K562 (cell line): ENCODE results near the gene G6PC1. TPM values are rescaled to one million over a fixed set of nuclear protein-coding genes. Genes with fewer than 3 reads are reported as not detected.

Source experiments
- ATAC-seq: fragments of 200-7000 bp; cut with Tn5 transposase; 3 replicates; pipeline ENCODE4 v1.9.1; 2020; ENCODE audit warnings: moderate library complexity
- BruUV-seq: library from RNA; stranded (reverse); fragments of 400-500 nt; replicated peaks from 2 replicates; lab custom pipeline; 2021; lab: Mats Ljungman, UMichigan
- CTCF ChIA-PET: fragments of 300-600 bp; formaldehyde crosslinking; extraction: SDS; loops from one replicate; lab custom pipeline; 2021; ENCODE audit warnings: low intra/inter-chr PET ratio; lab: Yijun Ruan, JAX
- POLR2A ChIA-PET: fragments of 300-600, 350-650 bp; sonication (Branson Sonifier 250); formaldehyde crosslinking; extraction: SDS; loops from one replicate; lab custom pipeline; 2021; ENCODE audit warnings: antibody characterized with exemption, inconsistent platforms; lab: Yijun Ruan, JAX
- DNase-seq, 4 experiments: peaks; one replicate each; pipeline versions ENCODE4 v3.0.0 to v3.0.0-alpha.2; 2011 to 2018; ENCODE audit warnings: low spot score in 3 of 4, mixed read lengths in 3 of 4; ENCODE audit errors: extremely low read depth in 1 of 4
- FAIRE-seq: peaks from 2 replicates; lab custom pipeline; 2011; peaks lifted over from hg19 to GRCh38; lab: Jason Lieb, UNC
- H2AFZ ChIP-seq: 2 replicates; pipeline ENCODE4 v1.6.0; 2011; ENCODE audit warnings: low read depth, low read length, control low read depth, inconsistent platforms
- H3K27ac ChIP-seq: fragments of 200-600 bp; 3 replicates; pipeline ENCODE4 v1.8.0; 2011; ENCODE audit warnings: low read depth, mild to moderate bottlenecking, control low read depth, inconsistent platforms, low read length, moderate library complexity, mixed read lengths; ENCODE audit errors: extremely low read depth
- H3K27me3 ChIP-seq, 2 experiments: fragments of 300-600 bp in 1 of 2; 2 replicates in 1 of 2; 3 replicates in 1 of 2; pipeline versions ENCODE4 v1.6.0 to v1.8.0; 2011; ENCODE audit warnings: inconsistent platforms in 2 of 2, low read length in 2 of 2, mild to moderate bottlenecking in 1 of 2, mixed read lengths in 1 of 2, moderate library complexity in 1 of 2; ENCODE audit not compliant: control insufficient read depth in 2 of 2, insufficient read depth in 2 of 2
- H3K36me3 ChIP-seq: fragments of 300-600 bp; 3 replicates; pipeline ENCODE4 v1.8.0; 2011; ENCODE audit warnings: mild to moderate bottlenecking, low read length, inconsistent platforms; ENCODE audit not compliant: control insufficient read depth, insufficient read depth
- H3K4me1 ChIP-seq, 2 experiments: fragments of 200-600 bp in 1 of 2; replicated peaks in 1 of 2; 2 replicates in 1 of 2; 3 replicates in 1 of 2; pipeline versions ENCODE4 v1.5.1 to v1.8.0; 2011; ENCODE audit warnings: inconsistent platforms in 2 of 2, low read length in 2 of 2, mild to moderate bottlenecking in 1 of 2, mixed read lengths in 1 of 2, moderate library complexity in 1 of 2; ENCODE audit not compliant: control insufficient read depth in 2 of 2, insufficient read depth in 2 of 2
- H3K4me2 ChIP-seq: 2 replicates; pipeline ENCODE4 v1.6.1; 2011; ENCODE audit warnings: low read length, control low read depth, inconsistent platforms, mixed read lengths; ENCODE audit not compliant: insufficient read depth
- H3K4me3 ChIP-seq: fragments of 200-600 bp; sonication (generic), shearing (Covaris generic); 2 replicates; pipeline ENCODE4 v1.5.1; 2016; ENCODE audit warnings: control low read depth, inconsistent platforms
- H3K79me2 ChIP-seq: fragments of 200-600 bp; 3 replicates; pipeline ENCODE4 v1.8.0; 2011; ENCODE audit warnings: low read length, inconsistent platforms; ENCODE audit not compliant: control insufficient read depth, insufficient read depth
- H3K9ac ChIP-seq, 2 experiments: 2 replicates each; pipeline versions ENCODE4 v1.6.0 to v1.6.1; 2011; ENCODE audit warnings: low read depth in 2 of 2, low read length in 2 of 2, control low read depth in 1 of 2, inconsistent platforms in 1 of 2, mild to moderate bottlenecking in 1 of 2, mixed read lengths in 1 of 2; ENCODE audit not compliant: insufficient read depth in 1 of 2
- H3K9me1 ChIP-seq: one replicate; pipeline ENCODE4 v1.6.0; 2011; ENCODE audit warnings: inconsistent platforms, mild to moderate bottlenecking, low read length, moderate library complexity; ENCODE audit not compliant: control insufficient read depth, insufficient read depth
- H3K9me3 ChIP-seq: replicated peaks from 2 replicates; pipeline ENCODE4 v1.5.1; 2011; ENCODE audit warnings: low read depth, low read length, inconsistent platforms; ENCODE audit not compliant: control insufficient read depth, insufficient read depth
- H4K20me1 ChIP-seq: replicated peaks from 2 replicates; pipeline ENCODE4 v1.6.1; 2011; ENCODE audit warnings: low read length, inconsistent platforms, mixed read lengths; ENCODE audit not compliant: control insufficient read depth, insufficient read depth
- ASH1L ChIP-seq: fragments of 450-650 bp; IDR thresholded peaks from 2 replicates; pipeline ENCODE4 v1.6.1; 2018; ENCODE audit warnings: borderline replicate concordance, mild to moderate bottlenecking, low read depth; ENCODE audit not compliant: partially characterized antibody
- KLF10 ChIP-seq: fragments of 250-450 bp; sonication (Bioruptor Pico); IDR thresholded peaks from 2 replicates; pipeline ENCODE4 v1.6.1; 2021; ENCODE audit warnings: matching md5 sums
- MXI1 ChIP-seq: IDR thresholded peaks from 2 replicates; pipeline ENCODE4 v1.6.1; 2011; ENCODE audit warnings: low read depth, mild to moderate bottlenecking, improper control_type of control experiment, low read length
- NR3C1 ChIP-seq: sonication (generic); formaldehyde crosslinking; IDR thresholded peaks from 2 replicates; pipeline ENCODE4 v1.8.1; 2022; ENCODE audit warnings: missing genetic modification reagents
- PHTF2 ChIP-seq: fragments of 250-450 bp; sonication (Bioruptor Pico); IDR thresholded peaks from 2 replicates; pipeline ENCODE4 v1.5.0; 2021; ENCODE audit warnings: mild to moderate bottlenecking
- RUNX1 ChIP-seq: sonication (generic); IDR thresholded peaks from 2 replicates; pipeline ENCODE4 v1.6.1; 2016; ENCODE audit warnings: antibody characterized with exemption, low read depth
- TAF15 ChIP-seq: fragments of 200-400 bp; formaldehyde crosslinking; IDR thresholded peaks from 2 replicates; pipeline ENCODE4 v1.6.1; 2017; ENCODE audit warnings: mild to moderate bottlenecking, low read depth, low read length, moderate library complexity
- TAL1 ChIP-seq: fragments of 450-650 bp; IDR thresholded peaks from 2 replicates; pipeline ENCODE4 v1.6.1; 2016; ENCODE audit warnings: mild to moderate bottlenecking
- TCF7L2 ChIP-seq: fragments of 150-350 bp; IDR thresholded peaks from 2 replicates; pipeline ENCODE4 v1.6.1; 2016; ENCODE audit warnings: low read depth, mild to moderate bottlenecking, low read length, moderate library complexity
- ZNF561 ChIP-seq: fragments of 450-650 bp; formaldehyde crosslinking; conservative IDR thresholded peaks from 2 replicates; pipeline ENCODE4 v1.4.0; 2020; ENCODE audit warnings: mild to moderate bottlenecking, moderate library complexity
- WGBS: fragments of 100-300 bp; shearing (Covaris generic); methylation state at CpG from one replicate; pipeline ENCODE4 v1.1.6; 2016; ENCODE audit warnings: low coverage, mixed read lengths; ENCODE audit not compliant: insufficient coverage; ENCODE audit errors: missing lambda C conversion rate; 5-methylcytosine and 5-hydroxymethylcytosine counted together
- in situ Hi-C: fragments of 300-500 bp; cut with MboI; formaldehyde crosslinking; loops from 4 replicates; pipeline ENCODE4 v1.15.0; 2018; ENCODE audit warnings: inconsistent platforms, mixed read lengths
- intact Hi-C: fragments of 100-400 bp; cut with micrococcal nuclease; formaldehyde crosslinking; loops from 2 replicates; pipeline ENCODE4 v1.14.2; 2022
- polyA plus RNA-seq, 8 experiments: library from polyadenylated mRNA; depleted of rRNA in 4 of 8; stranded (reverse) in 5 of 8; unstranded in 3 of 8; fragments of >200 nt; fragmentation: Nextera tagmentation in 2 of 8; fragmentation: Illumina TruSeq in 1 of 8; extraction: Ambion mirVana in 2 of 8; extraction: Trizol in 1 of 8; gene quantifications; 2 replicates each; pipeline versions ENCODE4 v1.2.1 to v1.2.3, GENCODE V29; 2011 to 2014; ENCODE audit warnings: inconsistent platforms in 1 of 8, missing spikeins in 1 of 8
- total RNA-seq, 7 experiments: library from RNA; depleted of rRNA in 6 of 7; stranded (reverse); fragments of >200 nt in 6 of 7; fragmentation: Illumina TruSeq in 2 of 7; extraction: Trizol in 2 of 7; gene quantifications; 2 replicates each; pipeline versions ENCODE4 v1.2.1 to v1.2.3, GENCODE V29; 2011 to 2021; ENCODE audit warnings: low replicate concordance in 1 of 7

The G6PC1 gene
- total and polyA plus RNA-seq, 9 of the 15 experiments (the other 6 are each of a cell fraction or from before 2014, with no cell fraction given) = not detected

- no peak overlapping the region for H3K4me3 ChIP-seq
- DNase-seq (no peak), FAIRE-seq (no peak), ATAC-seq (peak; percentile 60)
- WGBS = 23% methylated on average over 5 of the region's 6 CpGs
- POLR2A ChIA-PET = interaction anchor here (0.6 to 1.0 kb wide), 2 partner anchors 39 to 75 kb away, joined by 3 read pairs; partner anchors contain the start of genes CNTD1 and COA3
- no peaks in the 10 kb centered on the region for H3K79me2 ChIP-seq
- in situ Hi-C loops = no loop called here
- no peak for TF ChIP-seq TAF15
- no peak for TF ChIP-seq PHTF2 (CRISPR knock-in tag)
- TF ChIP-seq MXI1 = no peak
- no peak for TF ChIP-seq KLF10 (CRISPR knock-in tag)
- TF ChIP-seq RUNX1 = no peak
- TF ChIP-seq ASH1L = no peak
- no peak for TF ChIP-seq TAL1
- no peak for TF ChIP-seq ZNF561 (CRISPR knock-in tag)
- no peak for TF ChIP-seq TCF7L2
- TF ChIP-seq NR3C1 (CRISPR knock-in tag) = no peak
- no peaks in the 10 kb centered on the region for H3K9me1 ChIP-seq
- 0 out of 2 replicates have a peak, but pooled peaks cover 3% of the 10 kb centered on the region for H4K20me1 ChIP-seq
- H3K9me3 ChIP-seq = no peaks in the 10 kb centered on the region
- no peaks in the 10 kb centered on the region for H3K36me3 ChIP-seq
- peaks cover 21 to 38% of the 10 kb centered on the region in 2 experiments for H3K27me3 ChIP-seq
- no peak overlapping the region for H3K27ac ChIP-seq
- no TSS peak for BruUV-seq
- H3K4me1 ChIP-seq = peaks cover 2 to 14% of the 10 kb centered on the region in 2 experiments; a peak in 2 of 5 replicates
- H2AFZ ChIP-seq = no peak overlapping the region
- intact Hi-C loops = no loop called here
- CTCF ChIA-PET = no interaction called here
- no peak overlapping the region for H3K4me2 ChIP-seq
- no peak overlapping the region for H3K9ac ChIP-seq
These were observed 27.3 kb upstream of the G6PC1 start for GRCh38 chr17:42873315-42873714.
